BJ (cell line): ENCODE data around the gene IDS. TPM values are rescaled to one million over a fixed set of nuclear protein-coding genes. Genes with fewer than 3 reads are reported as not detected.
A peak's percentile ranks its signal among the peaks of the same experiment; 100 is the strongest.

ENCODE experiments used
- CTCF ChIA-PET: fragments of 350-600 bp; formaldehyde crosslinking; extraction: SDS; loops from one replicate; lab custom pipeline; 2021; ENCODE audit warnings: antibody characterized with exemption, inconsistent platforms; lab: Yijun Ruan, JAX
- POLR2A ChIA-PET: fragments of 300-600 bp; sonication (Branson Sonifier 250); formaldehyde crosslinking; extraction: SDS; loops from one replicate; lab custom pipeline; 2021; ENCODE audit warnings: antibody characterized with exemption; lab: Charles Lee
- DNase-seq: peaks from one replicate; pipeline ENCODE4 v3.0.0-alpha.2; 2011; ENCODE audit warnings: low read depth
- H3K27me3 ChIP-seq: 2 replicates; pipeline ENCODE4 v1.6.0; 2011; ENCODE audit warnings: low read length; ENCODE audit not compliant: control insufficient read depth, insufficient read depth
- H3K36me3 ChIP-seq: 2 replicates; pipeline ENCODE4 v1.5.1; 2011; ENCODE audit warnings: low read length; ENCODE audit not compliant: control insufficient read depth, insufficient read depth
- H3K4me3 ChIP-seq: 2 replicates; pipeline ENCODE4 v1.5.1; 2011; ENCODE audit warnings: low read depth, mild to moderate bottlenecking, control low read depth, low read length
- polyA plus RNA-seq: library from polyadenylated mRNA; depleted of rRNA; stranded (reverse); fragments of >200 nt; gene quantifications from 2 replicates; pipeline ENCODE4 v1.2.3, GENCODE V29; 2011
- TF ChIP-seq, protein P1 (sequence below): IDR thresholded peaks from 2 replicates; pipeline ENCODE4 v1.5.1; 2011; ENCODE audit warnings: low read depth, mild to moderate bottlenecking, control low read depth, inconsistent platforms, low read length, moderate library complexity; ENCODE audit not compliant: insufficient read depth

The IDS gene
- polyA plus RNA-seq, 1 experiment = 108 TPM

GRCh38 chrX:149512225-149512885, 7.2 kb upstream of the IDS start:
- DNase-seq = no peak
- H3K4me3 ChIP-seq = no peak overlapping the region
- ChIA-PET CTCF (interaction anchor here (0.9 to 1.7 kb wide), 6 partner anchors 9 to 176 kb away, joined by 3 to 10 read pairs (median 3); no protein-coding TSS in a partner anchor), POLR2A (no interaction called here)
- H3K27me3 ChIP-seq = no peaks in the 10 kb centered on the region
- TF ChIP-seq, protein P1, sequence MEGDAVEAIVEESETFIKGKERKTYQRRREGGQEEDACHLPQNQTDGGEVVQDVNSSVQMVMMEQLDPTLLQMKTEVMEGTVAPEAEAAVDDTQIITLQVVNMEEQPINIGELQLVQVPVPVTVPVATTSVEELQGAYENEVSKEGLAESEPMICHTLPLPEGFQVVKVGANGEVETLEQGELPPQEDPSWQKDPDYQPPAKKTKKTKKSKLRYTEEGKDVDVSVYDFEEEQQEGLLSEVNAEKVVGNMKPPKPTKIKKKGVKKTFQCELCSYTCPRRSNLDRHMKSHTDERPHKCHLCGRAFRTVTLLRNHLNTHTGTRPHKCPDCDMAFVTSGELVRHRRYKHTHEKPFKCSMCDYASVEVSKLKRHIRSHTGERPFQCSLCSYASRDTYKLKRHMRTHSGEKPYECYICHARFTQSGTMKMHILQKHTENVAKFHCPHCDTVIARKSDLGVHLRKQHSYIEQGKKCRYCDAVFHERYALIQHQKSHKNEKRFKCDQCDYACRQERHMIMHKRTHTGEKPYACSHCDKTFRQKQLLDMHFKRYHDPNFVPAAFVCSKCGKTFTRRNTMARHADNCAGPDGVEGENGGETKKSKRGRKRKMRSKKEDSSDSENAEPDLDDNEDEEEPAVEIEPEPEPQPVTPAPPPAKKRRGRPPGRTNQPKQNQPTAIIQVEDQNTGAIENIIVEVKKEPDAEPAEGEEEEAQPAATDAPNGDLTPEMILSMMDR = peak; percentile 66
- H3K36me3 ChIP-seq = no peaks in the 10 kb centered on the region

GRCh38 chrX:149511081-149511480, 6.0 kb upstream of the IDS start:
- POLR2A ChIA-PET = no interaction called here
- Histone ChIP-seq H3K27me3 (no peaks in the 10 kb centered on the region), H3K4me3 (no peak overlapping the region), H3K36me3 (no peaks in the 10 kb centered on the region)
- no peak for DNase-seq
- TF ChIP-seq, protein P1 = no peak
- CTCF ChIA-PET = interaction anchor here (1.7 kb wide), 1 partner anchor 11 kb away, joined by 10 read pairs; no protein-coding TSS in a partner anchor

DNA sequence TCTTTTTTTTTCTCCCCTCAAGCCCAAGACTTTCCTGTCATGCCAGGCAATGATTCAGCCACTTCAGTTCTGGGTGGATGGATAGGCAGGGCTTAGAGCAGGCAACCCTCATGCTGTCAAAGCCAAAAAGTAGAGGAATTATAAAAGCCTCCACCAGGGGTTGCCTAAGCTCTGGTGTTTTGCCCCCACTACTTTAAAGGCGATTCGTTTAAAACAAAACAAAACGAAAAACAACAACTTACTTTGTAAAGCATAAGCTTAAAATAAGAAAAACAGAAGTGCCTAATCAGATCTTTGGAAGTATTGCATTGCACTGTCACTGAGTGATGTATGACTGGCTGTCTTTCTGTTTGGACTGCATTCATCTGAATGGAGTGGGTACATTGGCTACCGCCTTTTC, 5.3 kb upstream of the IDS start:
- TF ChIP-seq, protein P1 = no peak
- Histone ChIP-seq H3K4me3 (no peak overlapping the region), H3K27me3 (no peaks in the 10 kb centered on the region), H3K36me3 (no peaks in the 10 kb centered on the region)
- ChIA-PET CTCF (no interaction called here), POLR2A (no interaction called here)
- DNase-seq = no peak

GRCh38 chrX:149508467-149508866, 3.4 kb upstream of the IDS start:
- no peak overlapping the region for H3K4me3 ChIP-seq
- ChIA-PET POLR2A (no interaction called here), CTCF (no interaction called here)
- H3K27me3 ChIP-seq = no peaks in the 10 kb centered on the region
- no peak for DNase-seq
- H3K36me3 ChIP-seq = no peaks in the 10 kb centered on the region
- TF ChIP-seq, protein P1 = no peak

DNA sequence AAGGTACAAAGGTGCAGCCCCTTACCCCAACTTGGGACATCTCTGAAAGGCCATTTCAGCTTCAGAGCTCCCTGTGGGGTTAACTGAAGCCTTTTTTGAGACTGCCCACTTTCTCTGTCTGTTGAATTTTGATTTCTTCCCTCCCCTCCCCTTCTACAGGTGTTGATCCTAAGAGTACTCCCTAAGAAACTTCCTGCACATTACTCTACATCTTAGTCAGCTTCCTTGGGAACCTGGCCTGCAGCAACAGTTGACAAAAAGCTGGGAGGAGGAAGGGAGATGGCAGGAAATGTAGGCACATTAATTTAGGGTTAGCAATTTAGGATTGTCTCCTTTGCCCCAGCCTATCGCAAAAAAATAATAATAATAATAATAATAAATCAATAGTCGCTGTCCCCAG, 1.2 kb upstream of the IDS start:
- ChIA-PET POLR2A (no interaction called here), CTCF (no interaction called here)
- DNase-seq = no peak
- TF ChIP-seq, protein P1 = no peak
- Histone ChIP-seq H3K36me3 (peaks cover 9% of the 10 kb centered on the region), H3K27me3 (no peaks in the 10 kb centered on the region), H3K4me3 (no peak overlapping the region)
